Fibroblast of villous mesenchyme (primary cell): ENCODE measurements around the gene LCN9. TPM values are rescaled to one million over a fixed set of nuclear protein-coding genes. Genes with fewer than 3 reads are reported as not detected.
"Not testable (repeated sequence)": the region's sequence is repeated elsewhere in the genome, so short reads cannot be mapped to it uniquely, and the experiment has no call there.

Source experiments
- DNase-seq: peaks from one replicate; pipeline ENCODE4 v3.0.0-alpha.2; 2010; ENCODE audit warnings: low read depth
- H3K4me3 ChIP-seq: 2 replicates; pipeline ENCODE4 v1.5.1; 2011; ENCODE audit warnings: low read depth, mild to moderate bottlenecking, low read length
- CTCF ChIP-seq: IDR thresholded peaks from 2 replicates; pipeline ENCODE4 v1.5.1; 2012; ENCODE audit warnings: low read depth, mild to moderate bottlenecking, low read length; ENCODE audit not compliant: insufficient read depth
- total RNA-seq: library from RNA; depleted of rRNA; stranded (reverse); fragments of >200 nt; gene quantifications from 2 replicates; pipeline ENCODE4 v1.2.3, GENCODE V29; 2012

Gene LCN9
- total RNA-seq, 1 donor: not detected

GRCh38 chr9:135632841-135633240, 30.3 kb upstream of the LCN9 start:
- no peak overlapping the region for H3K4me3 ChIP-seq
- no peak for TF ChIP-seq CTCF

GRCh38 chr9:135636930-135637530, 26.1 kb upstream of the LCN9 start:
- not testable (repeated sequence) for H3K4me3 ChIP-seq, DNase-seq

More at GRCh38 chr9:135632841-135633240, 30.3 kb upstream of the LCN9 start:
- no peak for DNase-seq

GRCh38 chr9:135639196-135639595, 23.9 kb upstream of the LCN9 start, which contains the start of gene GLT6D1:
TSS of gene GLT6D1 (minus strand) at chr9:135639540. CDS start at chr9:135639187, 353 bp downstream.
- no peak for DNase-seq
- no peak for TF ChIP-seq CTCF
- no peak within 1 kb of the TSS for H3K4me3 ChIP-seq

DNA sequence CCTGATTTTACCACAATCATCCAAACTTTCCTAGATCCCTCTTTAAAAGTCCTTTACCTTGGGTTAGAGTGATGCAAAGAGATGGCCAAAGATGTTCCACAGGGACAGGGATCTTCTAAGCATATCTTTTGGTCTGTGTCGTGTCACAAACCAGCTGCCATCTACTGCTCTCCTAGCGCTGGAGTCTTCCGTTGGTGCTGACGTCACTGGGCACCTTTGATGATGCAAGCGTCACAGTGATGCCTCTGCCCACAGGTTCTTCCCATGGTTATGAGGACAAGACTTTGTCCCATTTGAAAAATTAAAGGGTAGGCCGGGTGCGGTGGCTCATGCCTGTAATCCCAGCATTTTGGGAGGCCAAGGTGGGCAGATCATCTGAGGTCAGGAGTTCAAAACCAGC, 22.1 kb upstream of the LCN9 start:
- no peak overlapping the region for H3K4me3 ChIP-seq
- no peak for DNase-seq
- TF ChIP-seq CTCF: no peak

GRCh38 chr9:135641745-135642144, 21.4 kb upstream of the LCN9 start:
- peak; percentile 56 for DNase-seq
- H3K4me3 ChIP-seq: no peak overlapping the region
- no peak for TF ChIP-seq CTCF

GRCh38 chr9:135644631-135645218, 18.4 kb upstream of the LCN9 start:
- H3K4me3 ChIP-seq: no peak overlapping the region
- TF ChIP-seq CTCF: no peak
- no peak for DNase-seq

- H3K4me3 ChIP-seq: no peak overlapping the region
- TF ChIP-seq CTCF: no peak
- no peak for DNase-seq
Measured at GRCh38 chr9:135647884-135648283, 15.2 kb upstream of the LCN9 start.
